IMR-90 (cell line): ENCODE results near the gene FGF4. TPM values are rescaled to one million over a fixed set of nuclear protein-coding genes. Genes with fewer than 3 reads are reported as not detected.

ENCODE experiments used
- ATAC-seq: fragments of 200-7000 bp; cut with Tn5 transposase; 2 replicates; pipeline ENCODE4 v1.9.1; 2020; ENCODE audit warnings: low read depth, mild to moderate bottlenecking, moderate library complexity
- BruUV-seq: library from RNA; stranded (reverse); fragments of 400-500 nt; replicated peaks from 2 replicates; lab custom pipeline; 2021; lab: Mats Ljungman, UMichigan
- CTCF ChIA-PET: fragments of 300-600 bp; formaldehyde crosslinking; extraction: SDS; loops from one replicate; lab custom pipeline; 2021; ENCODE audit warnings: antibody characterized with exemption; lab: Yijun Ruan, JAX
- POLR2A ChIA-PET: fragments of 300-600 bp; sonication (Branson Sonifier 250); formaldehyde crosslinking; loops from one replicate; lab custom pipeline; 2022; ENCODE audit warnings: antibody characterized with exemption; ENCODE audit not compliant: unreplicated experiment; lab: Charles Lee
- DNase-seq: peaks from one replicate; pipeline ENCODE4 v3.0.0; 2013
- H2AFZ ChIP-seq: replicated peaks from 2 replicates; pipeline ENCODE3; 2013; ENCODE audit warnings: low read length, mild to moderate bottlenecking; ENCODE audit not compliant: poor library complexity
- H2AK5ac ChIP-seq: 2 replicates; pipeline ENCODE4 v1.6.1; 2013; ENCODE audit warnings: low read depth, low read length, inconsistent platforms
- H2AK9ac ChIP-seq: replicated peaks from 2 replicates; pipeline ENCODE3; 2013; ENCODE audit warnings: mild to moderate bottlenecking, low read depth, low read length, moderate library complexity; ENCODE audit not compliant: poor library complexity
- H2BK120ac ChIP-seq: 2 replicates; pipeline ENCODE4 v1.6.1; 2013; ENCODE audit warnings: low read depth, low read length, inconsistent platforms
- H2BK15ac ChIP-seq: 3 replicates; pipeline ENCODE4 v1.6.1; 2013; ENCODE audit warnings: low read depth, low read length, inconsistent platforms
- H2BK20ac ChIP-seq: 2 replicates; pipeline ENCODE4 v1.6.1; 2013; ENCODE audit warnings: low read depth, mild to moderate bottlenecking, inconsistent platforms, low read length, moderate library complexity
- H2BK5ac ChIP-seq: 2 replicates; pipeline ENCODE4 v1.6.1; 2013; ENCODE audit warnings: mild to moderate bottlenecking, low read depth, low read length, inconsistent platforms; ENCODE audit not compliant: poor library complexity, severe bottlenecking
- H3K14ac ChIP-seq: replicated peaks from 2 replicates; pipeline ENCODE4 v1.6.1; 2013; ENCODE audit warnings: low read depth, low read length, inconsistent platforms
- H3K18ac ChIP-seq: 2 replicates; pipeline ENCODE4 v1.6.1; 2013; ENCODE audit warnings: low read depth, low read length, control low read depth
- H3K23ac ChIP-seq: 2 replicates; pipeline ENCODE4 v1.6.1; 2013; ENCODE audit warnings: low read depth, low read length, inconsistent platforms
- H3K27ac ChIP-seq: 2 replicates; pipeline ENCODE4 v1.5.1; 2013; ENCODE audit warnings: mild to moderate bottlenecking, control low read depth, low read length; ENCODE audit not compliant: insufficient read depth
- H3K27me3 ChIP-seq: 2 replicates; pipeline ENCODE4 v1.6.1; 2013; ENCODE audit warnings: low read length; ENCODE audit not compliant: control insufficient read depth, insufficient read depth
- H3K36me3 ChIP-seq: 2 replicates; pipeline ENCODE4 v1.6.1; 2013; ENCODE audit warnings: low read length, mixed read lengths; ENCODE audit not compliant: control insufficient read depth, insufficient read depth
- H3K4ac ChIP-seq: 2 replicates; pipeline ENCODE4 v1.6.1; 2013; ENCODE audit warnings: low read depth, low read length, inconsistent platforms
- H3K4me1 ChIP-seq: 2 replicates; pipeline ENCODE4 v1.6.1; 2013; ENCODE audit warnings: low read length, mixed read lengths; ENCODE audit not compliant: control insufficient read depth, insufficient read depth
- H3K4me2 ChIP-seq: 2 replicates; pipeline ENCODE4 v1.6.1; 2013; ENCODE audit warnings: low read depth, mild to moderate bottlenecking, control low read depth, low read length, moderate library complexity
- H3K4me3 ChIP-seq: 2 replicates; pipeline ENCODE4 v1.5.1; 2013; ENCODE audit warnings: low read depth, mild to moderate bottlenecking, control low read depth, low read length, moderate library complexity; ENCODE audit not compliant: insufficient read depth
- H3K56ac ChIP-seq: 2 replicates; pipeline ENCODE4 v1.6.1; 2013; ENCODE audit warnings: low read length, inconsistent platforms; ENCODE audit not compliant: insufficient read depth; ENCODE audit errors: extremely low read depth
- H3K79me1 ChIP-seq, 2 experiments: 2 replicates each; pipeline ENCODE4 v1.6.1; 2013; ENCODE audit warnings: low read length in 2 of 2, inconsistent platforms in 1 of 2, low read depth in 1 of 2
- H3K9ac ChIP-seq: 2 replicates; pipeline ENCODE4 v1.6.1; 2013; ENCODE audit warnings: low read depth, low read length, control low read depth
- H3K9me1 ChIP-seq: 2 replicates; pipeline ENCODE4 v1.6.1; 2013; ENCODE audit warnings: low read length, inconsistent platforms; ENCODE audit not compliant: insufficient read depth
- H3K9me3 ChIP-seq: 2 replicates; pipeline ENCODE4 v1.6.1; 2013; ENCODE audit warnings: low read length; ENCODE audit not compliant: control insufficient read depth, insufficient read depth
- H4K20me1 ChIP-seq: 2 replicates; pipeline ENCODE4 v1.6.1; 2013; ENCODE audit warnings: low read length, inconsistent platforms; ENCODE audit not compliant: insufficient read depth
- H4K5ac ChIP-seq: 2 replicates; pipeline ENCODE4 v1.6.1; 2013; ENCODE audit warnings: mild to moderate bottlenecking, low read depth, low read length, control low read depth
- H4K8ac ChIP-seq, 2 experiments: 2 replicates each; pipeline ENCODE4 v1.6.1; 2013; ENCODE audit warnings: low read depth in 2 of 2, low read length in 2 of 2, control low read depth in 1 of 2, inconsistent platforms in 1 of 2
- H4K91ac ChIP-seq: 2 replicates; pipeline ENCODE4 v1.6.1; 2013; ENCODE audit warnings: low read depth, low read length, inconsistent platforms; ENCODE audit not compliant: insufficient read depth
- CEBPB ChIP-seq: IDR thresholded peaks from 2 replicates; pipeline ENCODE4 v1.6.1; 2012; ENCODE audit warnings: low read depth, low read length, improper control_type of control experiment
- CHD1 ChIP-seq: IDR thresholded peaks from 2 replicates; pipeline ENCODE4 v1.6.1; 2012; ENCODE audit warnings: low read depth, low read length, improper control_type of control experiment
- ELK1 ChIP-seq: fragments of 150-350 bp; IDR thresholded peaks from 2 replicates; pipeline ENCODE4 v1.6.1; 2016; ENCODE audit warnings: low read depth, mild to moderate bottlenecking, low read length, moderate library complexity, borderline replicate concordance
- MAZ ChIP-seq: IDR thresholded peaks from 2 replicates; pipeline ENCODE4 v1.6.1; 2012; ENCODE audit warnings: low read depth, mild to moderate bottlenecking, low read length, improper control_type of control experiment, moderate library complexity, borderline replicate concordance
- USF2 ChIP-seq: fragments of 150-350 bp; IDR thresholded peaks from 2 replicates; pipeline ENCODE4 v1.6.1; 2017; ENCODE audit warnings: mild to moderate bottlenecking, antibody characterized with exemption, low read length, low read depth
- WGBS, 2 experiments: methylation state at CpG; one replicate each; pipeline versions ENCODE4 v1.1.5 to v1.1.7; 2013; ENCODE audit warnings: missing lambda C conversion rate in 2 of 2; ENCODE audit not compliant: insufficient read length in 1 of 2; ENCODE audit errors: extremely low coverage in 2 of 2; 5-methylcytosine and 5-hydroxymethylcytosine counted together
- dilution Hi-C: fragments of 300-500 bp; cut with HindIII; formaldehyde crosslinking; loops from one replicate; pipeline ENCODE4 v1.14.3; 2018; ENCODE audit warnings: low sequenced_read_pairs; ENCODE audit not compliant: unreplicated experiment
- in situ Hi-C: fragments of 300-500 bp; cut with MboI; formaldehyde crosslinking; loops from 3 replicates; pipeline ENCODE4 v1.14.3; 2019; ENCODE audit warnings: low sequenced_read_pairs, inconsistent platforms, mixed read lengths
- intact Hi-C: fragments of 100-400 bp; cut with micrococcal nuclease; formaldehyde crosslinking; loops from 2 replicates; pipeline ENCODE4 v1.10.0; 2022
- polyA plus RNA-seq, 3 experiments: library from polyadenylated mRNA; depleted of rRNA; stranded (reverse); fragments of >200 nt; gene quantifications; 2 replicates each; pipeline ENCODE4 v1.2.3, GENCODE V29; 2012; ENCODE audit warnings: low replicate concordance in 1 of 3
- total RNA-seq: library from RNA; depleted of rRNA; stranded (reverse); fragments of >200 nt; gene quantifications from 2 replicates; pipeline ENCODE4 v1.2.3, GENCODE V29; 2012

The FGF4 gene
- total and polyA plus RNA-seq, 2 of the 4 experiments (the other 2 are of a cell fraction): not detected

GRCh38 chr11:69727266-69727665 lies 47.9 kb downstream of the FGF4 start:
- Histone ChIP-seq H3K9me3 (no peaks in the 10 kb centered on the region), H3K18ac (no peak overlapping the region), H2AFZ (no peak overlapping the region), H4K91ac (no peak overlapping the region), H3K14ac (no peak overlapping the region), H2AK5ac (no peak overlapping the region; the same call in 1 of the 2 replicates), H3K36me3 (no peaks in the 10 kb centered on the region), H3K23ac (no peak overlapping the region), H4K8ac (no peak overlapping the region), H3K9ac (no peak overlapping the region), H3K4me2 (no peak overlapping the region), H3K27ac (no peak overlapping the region), H2BK15ac (no peak overlapping the region), H3K79me1 (no peaks in the 10 kb centered on the region), H2BK5ac (no peak overlapping the region), H3K56ac (no peak overlapping the region), H2AK9ac (no peak overlapping the region), H4K20me1 (no peaks in the 10 kb centered on the region), H3K4ac (no peak overlapping the region), H3K27me3 (peaks cover 64% of the 10 kb centered on the region), H3K4me3 (no peak overlapping the region), H3K4me1 (no peaks in the 10 kb centered on the region; the same call in 1 of the 2 replicates), H2BK120ac (no peak overlapping the region), H3K9me1 (no peaks in the 10 kb centered on the region; the same call in 1 of the 2 replicates), H2BK20ac (no peak overlapping the region), H4K5ac (no peak overlapping the region)
- ChIA-PET CTCF (no interaction called here), POLR2A (no interaction called here)
- dilution Hi-C loops (no loop called here), intact Hi-C loops (no loop called here), in situ Hi-C loops (no loop called here)
- no TSS peak for BruUV-seq
- TF ChIP-seq MAZ (no peak), USF2 (no peak), ELK1 (no peak), CEBPB (no peak), CHD1 (no peak)
- 78% methylated on average over 6 of the region's 10 CpGs; no CpG with 5 or more reads in 1 of the 2 experiments for WGBS, 2 experiments
- DNase-seq: no peak
- no peak for ATAC-seq
